Inflammatory macrophage treated with lipopolysaccharide for 1 hour (primary cell): Measurements from ENCODE around the gene BAG1.

Experiments
- DNase-seq, 2 donors: peaks; one replicate each; pipeline ENCODE4 v3.0.0-alpha.2; 2020 to 2022

The BAG1 gene

DNA sequence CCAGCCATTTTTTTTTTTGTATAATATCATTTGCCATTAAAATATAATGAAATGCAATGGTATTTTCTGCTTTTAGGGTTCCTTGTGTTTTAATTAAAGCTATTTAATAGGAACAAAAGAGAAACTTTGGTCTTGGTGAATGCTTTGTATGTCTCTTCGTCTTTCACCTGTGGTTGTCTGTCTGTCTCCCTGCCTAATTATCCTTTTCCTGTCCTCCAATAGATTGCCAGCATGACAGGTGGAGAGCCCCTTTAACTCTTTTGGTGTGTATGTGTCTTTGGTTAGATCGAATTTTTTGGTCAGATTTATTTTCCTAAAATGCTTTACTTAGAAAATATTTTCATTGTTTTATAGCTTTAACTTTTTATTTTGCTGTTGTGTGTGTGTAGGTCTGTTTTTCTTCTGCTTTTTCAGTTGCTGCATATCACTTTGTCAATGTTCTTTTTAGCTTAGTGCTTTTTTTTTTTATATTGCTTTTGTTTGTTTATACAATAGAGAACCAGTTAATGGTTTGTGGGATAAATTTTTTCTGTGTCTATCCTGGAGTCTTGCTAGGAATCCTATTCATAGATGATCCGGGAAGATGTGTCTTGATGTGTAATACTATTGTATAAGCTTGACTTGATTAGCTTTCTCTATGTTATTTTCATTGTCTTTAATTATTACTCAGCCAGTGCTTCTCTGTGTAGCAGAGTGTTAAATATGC is 8.9 kb upstream of the BAG1 start:
- DNase-seq, result no peak

DNA sequence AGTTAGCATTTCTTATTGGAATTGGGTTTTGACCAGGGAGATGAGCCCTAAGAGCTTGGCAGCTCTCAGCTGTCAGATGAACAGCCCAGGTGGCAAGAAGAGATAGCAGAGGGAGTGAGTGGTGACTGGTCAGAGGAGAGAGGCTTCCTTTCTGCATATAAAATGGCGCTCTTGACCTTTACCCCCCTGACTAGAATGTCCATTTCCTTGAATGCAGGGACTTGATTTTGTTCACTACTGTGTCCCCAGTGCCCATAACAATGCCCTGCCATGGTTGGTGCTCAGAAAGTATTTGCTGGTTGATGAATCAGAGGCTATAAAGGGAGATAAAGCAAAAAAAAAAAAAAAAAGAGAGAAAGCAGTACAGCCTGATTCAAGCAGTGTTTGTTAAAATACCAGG is 7.6 kb upstream of the BAG1 start:
- DNase-seq, result no peak

DNA sequence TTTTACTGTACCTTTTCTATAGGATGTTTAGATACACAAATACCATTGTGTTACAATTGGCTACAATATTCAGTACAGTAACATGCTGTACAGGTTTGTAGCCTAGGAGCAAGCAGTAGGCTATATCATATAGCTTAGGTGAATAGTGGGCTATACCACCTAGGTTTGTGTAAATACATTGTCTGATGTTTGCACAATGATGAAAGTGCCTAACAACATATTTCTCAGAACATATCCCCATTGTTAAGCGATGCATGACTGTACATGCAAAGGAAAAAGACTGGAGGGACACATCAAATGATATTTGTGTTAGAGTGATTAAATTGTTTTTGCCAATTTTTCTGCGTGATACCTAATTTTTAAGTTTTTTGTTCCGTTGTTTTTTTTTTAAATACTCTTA is 5.6 kb upstream of the BAG1 start:
- DNase-seq, result no peak

DNA sequence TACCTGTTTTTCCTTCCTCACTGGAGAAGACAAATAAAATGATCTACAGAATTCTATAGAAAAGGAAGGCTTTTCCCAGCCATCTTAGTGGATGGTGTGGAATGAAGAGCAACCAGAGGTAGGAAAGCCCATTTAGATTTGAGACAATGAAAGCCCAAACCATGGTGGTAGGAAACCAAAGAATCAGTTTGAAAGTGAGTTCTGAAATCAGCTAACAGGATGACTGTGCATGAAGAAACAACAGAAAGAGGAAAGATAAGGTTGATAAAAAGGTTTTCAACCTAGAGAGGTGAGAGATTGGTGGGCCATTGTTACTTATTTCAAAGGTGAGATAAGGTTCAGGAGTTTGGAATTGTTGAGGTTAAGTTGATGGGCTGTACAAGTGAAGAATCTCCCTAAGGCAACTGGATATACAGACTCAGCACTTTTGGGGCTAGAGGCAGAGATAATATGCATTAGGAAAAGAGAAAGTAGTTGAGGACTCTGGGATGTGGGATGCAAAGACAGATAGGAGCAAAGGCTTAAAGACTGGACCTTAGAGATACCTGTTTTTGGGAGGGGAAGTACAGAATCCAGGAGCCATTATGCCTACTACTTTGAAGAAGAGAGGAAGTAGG is 2.8 kb upstream of the BAG1 start:
- DNase-seq, result no peak

DNA sequence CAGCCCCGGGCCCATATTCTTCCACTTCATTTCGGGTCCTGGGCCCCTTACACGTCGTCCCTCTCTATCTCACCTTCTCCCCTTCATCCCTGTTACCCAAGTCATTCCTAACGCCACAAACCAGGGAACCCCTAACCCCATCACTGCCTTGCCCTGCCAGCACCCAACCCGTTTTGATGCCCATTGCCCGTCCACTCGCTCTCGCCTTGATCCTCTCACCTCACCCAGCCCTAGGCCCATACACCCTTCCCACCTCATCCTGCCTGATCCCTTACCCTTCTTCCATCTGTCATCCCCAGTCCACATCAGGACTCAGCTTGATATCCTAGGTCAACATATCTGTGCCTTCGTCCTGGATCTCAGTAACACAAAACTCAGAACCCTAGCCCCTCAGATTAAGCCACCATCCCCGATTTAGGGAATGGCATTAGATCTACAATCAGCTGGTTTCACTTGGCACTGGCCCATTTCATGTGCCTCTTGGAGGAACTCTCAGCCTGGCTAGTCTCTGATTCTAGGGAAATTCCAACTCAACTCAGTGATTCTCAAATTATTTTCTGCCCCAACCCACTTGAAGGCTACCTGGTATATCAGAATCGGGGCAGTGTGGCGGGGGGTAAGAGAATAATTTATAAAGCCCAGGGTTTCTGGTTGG is 830 bp upstream of the BAG1 start:
- peak; percentile 48 to 52 for DNase-seq

DNA sequence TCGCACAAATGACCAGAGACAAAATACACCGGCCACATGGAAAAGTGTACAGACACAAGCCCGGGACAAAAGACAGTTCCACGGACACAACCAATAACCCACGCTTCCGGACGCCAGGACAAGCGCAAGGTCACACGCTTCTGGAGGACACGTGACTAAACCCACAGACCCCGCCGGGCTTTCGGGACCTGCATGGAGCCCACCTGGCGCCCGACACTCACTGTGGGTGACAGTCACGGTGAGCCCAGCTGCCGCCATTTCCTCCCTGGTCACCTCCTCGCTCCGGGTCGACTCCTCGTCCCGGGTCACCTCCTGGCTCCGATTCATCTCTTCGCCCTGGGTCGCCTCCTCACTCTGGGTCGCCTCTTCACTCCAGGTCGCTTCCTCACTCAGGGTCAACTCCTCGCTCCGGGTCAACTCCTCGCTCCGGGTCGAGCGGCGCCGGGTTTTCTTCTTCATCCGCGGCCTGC is 470 bp downstream of the BAG1 start:
- DNase-seq, result peak; percentile 23 to 27

DNA sequence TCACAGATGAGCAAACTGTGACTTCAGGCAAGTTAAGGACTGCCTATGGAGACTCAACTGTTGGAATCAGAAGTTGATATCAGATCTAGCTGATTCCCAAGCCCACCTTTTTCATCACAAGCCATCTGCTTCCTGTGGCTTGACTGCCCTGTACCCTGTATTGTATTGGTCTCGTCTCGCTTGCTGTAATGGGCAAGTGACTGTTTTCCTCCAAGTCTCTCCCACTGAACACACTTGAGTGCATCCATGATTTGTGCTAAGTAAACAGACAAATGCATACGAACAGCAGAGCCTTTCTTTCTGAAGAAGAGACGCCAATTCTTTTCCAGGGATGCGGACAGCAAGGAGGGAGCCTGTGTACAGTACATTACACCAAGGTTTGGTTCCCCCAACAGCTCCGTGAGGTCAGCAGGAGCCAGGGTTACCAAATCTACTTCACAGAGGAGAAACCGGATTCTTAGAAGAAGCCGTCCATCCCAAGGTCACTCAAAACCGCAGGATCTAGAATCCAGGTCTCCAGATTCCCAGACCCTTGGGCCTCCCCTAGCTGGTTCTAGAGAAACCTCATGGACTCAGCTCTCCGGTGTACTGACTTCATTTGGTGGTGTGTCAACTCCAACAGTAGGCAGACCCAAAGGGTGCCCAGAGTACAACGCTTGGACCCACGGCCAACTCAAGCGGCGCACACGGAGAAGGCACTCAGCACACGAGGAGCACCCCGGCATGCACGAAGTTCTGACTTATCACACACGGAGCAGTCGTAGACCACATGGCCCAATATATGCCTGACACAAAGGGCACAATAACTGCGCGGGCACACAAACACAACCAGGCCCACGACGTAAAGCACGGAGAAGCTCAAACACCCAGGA is 1.1 kb downstream of the BAG1 start:
- peak; percentile 22 to 40 for DNase-seq

DNA sequence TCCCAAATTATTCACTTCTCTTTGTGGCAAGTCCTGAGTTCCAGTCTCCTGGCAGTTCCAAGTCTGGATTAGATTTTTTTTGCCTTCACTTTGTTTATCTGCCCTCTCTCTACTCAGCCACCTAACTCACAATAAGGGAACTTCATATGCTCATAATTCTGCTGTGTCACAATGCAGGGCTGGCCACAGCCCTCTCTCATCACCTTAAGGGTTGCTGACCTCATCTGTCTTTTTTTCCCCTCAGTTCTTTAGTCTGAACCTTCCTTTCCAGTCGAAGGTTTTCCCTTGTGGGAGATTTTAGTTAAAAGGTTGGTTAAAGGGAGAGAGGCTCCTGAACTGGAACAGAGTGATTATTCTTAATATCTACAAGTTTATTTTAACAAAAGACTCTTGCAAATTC is 4.1 kb downstream of the BAG1 start:
- DNase-seq, result no peak

DNA sequence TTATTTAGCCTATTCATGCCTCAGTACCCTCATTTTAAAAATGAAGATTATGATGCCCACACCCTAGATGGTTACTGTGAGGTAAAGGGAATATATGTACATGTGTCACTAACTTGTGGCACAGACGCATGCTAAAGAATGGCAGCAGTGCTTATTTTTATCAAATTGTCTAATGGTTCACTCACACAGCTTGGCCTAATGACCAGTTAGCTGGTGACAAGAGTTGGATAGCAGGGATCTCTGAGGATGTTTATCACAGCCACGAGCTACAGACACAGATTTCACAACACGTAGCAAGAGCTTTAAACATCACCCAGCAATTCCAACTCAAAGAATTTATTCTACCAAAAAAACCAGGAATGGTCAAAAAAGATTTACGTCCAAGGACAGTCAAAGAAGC is 7.2 kb downstream of the BAG1 start:
- no peak for DNase-seq

DNA sequence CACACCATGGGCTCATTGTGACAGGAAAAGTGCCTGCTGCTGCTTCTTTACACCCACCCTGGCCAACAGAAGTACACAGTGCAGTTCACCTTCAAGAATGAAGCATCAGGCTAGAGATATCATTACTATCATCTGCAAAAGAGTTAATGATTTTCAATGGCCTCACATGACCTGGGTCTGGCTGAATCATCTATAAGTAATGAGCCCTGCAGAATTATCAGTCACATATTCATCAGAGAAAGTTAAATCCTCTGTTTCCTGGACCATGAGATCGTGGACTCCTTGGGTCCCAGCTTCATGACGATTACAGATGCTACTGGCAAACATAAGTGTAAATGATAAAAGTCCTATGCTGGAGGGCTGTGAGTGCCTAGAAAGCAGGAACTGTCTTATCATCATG is 8.3 kb downstream of the BAG1 start:
- DNase-seq, result no peak

DNA sequence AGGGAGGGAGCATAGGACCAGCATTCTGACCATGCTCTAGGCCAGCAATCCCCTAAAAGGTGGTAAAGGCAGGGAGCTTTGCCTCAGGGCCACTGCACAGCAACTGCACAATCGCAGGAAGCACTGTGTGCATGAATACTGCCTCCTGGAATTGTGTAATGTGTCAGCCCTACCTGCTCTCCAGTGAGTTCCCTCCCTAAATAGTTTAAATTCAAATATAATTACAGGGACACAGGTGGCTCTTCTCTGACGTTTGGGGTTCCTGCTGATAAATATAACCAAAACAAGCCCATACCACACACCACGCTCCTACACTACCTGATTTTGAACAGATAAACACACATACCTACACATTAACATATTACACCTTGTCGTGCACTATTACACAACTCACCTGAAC is 9.0 kb downstream of the BAG1 start:
- DNase-seq, result no peak

DNA sequence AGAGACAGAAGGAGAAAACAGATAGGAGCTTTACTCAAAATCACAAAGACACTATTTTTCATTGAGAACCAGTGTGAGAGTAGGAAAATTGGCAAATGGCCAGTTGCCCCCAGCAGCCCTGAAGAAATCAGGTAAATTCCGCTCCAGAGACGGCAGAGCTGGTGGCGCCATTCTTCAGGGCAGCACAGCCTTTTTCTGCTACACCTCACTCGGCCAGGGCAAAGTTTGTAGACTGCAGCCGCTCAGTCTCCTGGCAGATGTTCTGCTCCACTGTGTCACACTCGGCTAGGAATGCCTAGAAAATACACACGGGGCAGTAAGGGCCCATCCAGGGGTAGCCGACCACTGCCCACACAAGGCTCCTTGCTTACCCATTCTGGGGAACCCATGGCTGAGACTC is 9.5 kb downstream of the BAG1 start:
- DNase-seq, result no peak

DNA sequence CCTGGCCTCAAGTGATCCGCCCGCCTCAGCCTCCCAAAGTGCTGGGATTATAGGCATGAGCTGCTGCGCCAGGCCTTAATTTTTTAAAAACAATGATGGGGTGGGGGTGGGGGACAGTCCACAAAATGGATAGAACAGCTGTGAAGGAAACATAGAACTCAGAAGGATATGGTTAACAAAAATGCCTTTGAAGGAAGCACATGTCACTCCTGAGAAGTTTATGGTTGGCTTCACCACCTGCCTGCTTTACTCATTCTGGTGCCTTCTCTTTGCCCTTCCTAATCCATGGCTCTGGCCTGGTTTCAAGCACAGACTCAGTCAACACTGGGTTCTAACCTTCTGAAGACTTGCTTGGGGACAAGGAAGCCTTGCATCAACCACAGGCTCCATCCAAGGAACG is 10.3 kb downstream of the BAG1 start:
- DNase-seq, result no peak

DNA sequence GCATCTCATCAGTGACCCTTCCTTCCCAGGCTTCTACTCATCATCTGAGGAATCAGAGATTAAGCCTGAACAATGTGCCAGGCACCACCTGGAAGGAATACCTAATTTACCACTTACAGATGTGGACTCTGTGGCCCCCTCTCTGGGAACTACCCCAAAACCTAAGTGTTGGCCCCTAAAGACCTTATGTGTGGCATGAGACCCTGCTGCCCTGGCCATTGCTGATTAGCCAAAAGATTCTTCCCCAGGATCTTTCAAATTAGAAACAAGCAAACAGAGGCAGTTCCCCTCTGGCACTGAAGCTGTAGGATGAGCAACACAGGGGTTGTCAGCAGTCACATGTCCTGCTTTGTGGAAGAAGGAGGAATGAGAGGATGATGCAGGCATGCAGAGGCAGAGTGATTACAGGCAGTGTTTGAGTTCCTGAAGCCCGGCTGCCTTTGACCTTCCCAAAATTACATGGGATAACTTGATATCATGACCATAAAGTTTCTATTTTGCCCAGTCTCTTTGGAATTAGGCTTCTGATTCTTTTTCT is 14.0 kb downstream of the BAG1 start:
- DNase-seq, result peak; percentile 51 to 81

DNA sequence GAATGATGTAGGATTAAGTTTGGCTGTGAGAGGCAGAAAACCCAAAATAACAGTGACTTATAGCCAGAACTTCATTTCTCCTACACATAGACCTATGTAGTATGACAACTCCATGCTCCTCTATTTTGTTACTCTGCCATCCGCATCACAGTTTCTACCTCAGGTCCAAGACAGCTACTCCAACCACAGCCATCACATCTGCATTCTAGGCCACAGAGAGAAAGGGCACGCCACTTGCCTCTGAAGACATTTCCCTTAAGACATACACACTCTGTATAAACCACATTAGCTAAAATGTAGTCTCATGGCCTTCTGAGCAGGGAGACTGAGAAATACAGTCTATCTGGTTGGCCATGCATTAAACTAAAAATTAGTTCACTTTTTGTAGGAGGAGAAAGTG is 14.5 kb downstream of the BAG1 start:
- DNase-seq, result no peak

DNA sequence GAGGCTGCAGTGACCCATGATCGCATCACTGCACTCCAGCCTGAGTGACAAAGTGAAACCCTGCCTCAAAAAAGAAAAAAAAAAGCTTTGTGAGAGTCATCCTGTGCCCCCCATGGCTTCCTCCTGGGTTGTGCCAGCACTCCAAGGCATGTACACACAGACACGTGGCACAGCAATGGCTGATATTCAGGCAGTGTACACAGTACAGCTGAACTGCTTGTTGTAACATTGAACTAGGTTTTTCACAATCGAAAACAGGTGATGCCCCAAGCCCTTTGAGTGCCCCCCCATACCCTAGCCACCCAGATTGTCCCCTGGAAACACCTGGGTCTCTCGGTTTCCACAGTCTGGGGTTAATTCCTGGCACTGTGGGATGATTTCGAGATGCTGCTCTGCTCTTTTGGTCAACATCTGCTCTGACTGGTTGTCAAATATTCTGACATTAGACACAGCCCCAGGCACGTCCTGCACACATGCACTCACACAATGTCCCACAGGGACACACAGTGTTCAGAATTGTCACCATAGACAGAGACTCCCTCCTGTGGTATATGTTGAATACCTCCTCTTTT is 15.3 kb downstream of the BAG1 start:
- DNase-seq, result no peak

DNA sequence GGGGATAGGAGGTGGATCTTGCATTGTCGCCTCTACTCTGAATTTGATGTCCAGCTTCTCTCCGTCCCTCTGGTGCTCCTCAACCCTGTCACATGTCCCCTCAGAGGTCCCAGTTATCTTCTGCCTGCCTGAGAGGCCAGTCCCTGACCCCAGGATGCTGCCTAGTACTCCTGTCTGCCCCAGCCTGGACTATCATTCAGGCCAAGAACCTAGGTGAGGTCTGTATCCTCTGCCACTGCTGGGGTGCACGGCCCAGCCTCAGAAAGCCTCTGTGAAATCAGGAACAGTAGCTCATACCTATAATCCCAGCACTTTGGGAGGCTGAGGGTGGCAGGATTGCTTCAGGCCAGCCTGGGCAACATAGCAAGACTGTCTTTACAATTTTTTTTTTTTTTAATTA is 15.9 kb downstream of the BAG1 start:
- no peak for DNase-seq

DNA sequence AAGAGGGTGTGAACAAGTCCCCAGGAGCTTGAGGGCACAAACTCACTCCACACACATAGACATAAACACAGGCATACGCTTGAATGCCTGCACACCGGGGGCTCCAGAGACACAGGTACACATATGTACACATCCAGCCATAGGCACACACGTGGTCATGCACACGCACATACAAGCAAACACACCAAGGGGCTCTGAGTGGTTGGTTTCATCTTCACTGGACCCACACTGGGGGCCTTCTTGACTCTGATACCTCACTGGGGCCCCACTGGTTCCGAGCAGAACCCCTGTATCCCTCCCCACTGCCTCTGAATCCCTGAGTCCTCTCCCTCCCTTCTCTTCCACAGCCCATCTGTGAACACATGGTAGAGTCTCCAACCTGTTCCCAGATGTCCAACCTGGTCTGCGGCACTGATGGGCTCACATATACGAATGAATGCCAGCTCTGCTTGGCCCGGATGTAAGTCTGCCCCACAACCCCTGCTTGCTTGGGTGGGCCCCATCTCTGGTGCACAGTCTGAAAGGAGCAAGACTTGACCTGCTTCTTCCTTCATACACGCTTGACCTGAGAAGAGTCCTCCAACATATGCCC is 18.1 kb downstream of the BAG1 start:
- DNase-seq, result no peak

DNA sequence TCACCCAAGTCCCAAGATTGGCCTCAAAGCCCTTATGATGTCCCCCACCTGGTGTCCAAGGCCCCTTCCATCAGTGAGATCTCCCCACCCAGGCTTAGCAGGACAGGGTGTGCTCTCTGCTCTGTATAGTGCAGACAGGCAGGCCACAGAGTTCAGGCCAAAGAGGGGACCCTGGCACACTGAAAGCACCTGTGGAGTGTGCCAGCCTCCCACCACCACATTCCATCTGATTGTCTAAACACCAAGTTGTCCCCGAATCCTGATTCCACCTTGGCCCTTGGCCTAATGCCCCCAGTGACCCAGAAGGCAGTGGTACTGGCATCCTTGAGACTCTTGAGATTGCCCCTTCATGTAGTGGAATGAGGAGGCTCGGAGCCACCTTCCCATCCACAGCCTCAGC is 19.2 kb downstream of the BAG1 start:
- DNase-seq, result no peak

DNA sequence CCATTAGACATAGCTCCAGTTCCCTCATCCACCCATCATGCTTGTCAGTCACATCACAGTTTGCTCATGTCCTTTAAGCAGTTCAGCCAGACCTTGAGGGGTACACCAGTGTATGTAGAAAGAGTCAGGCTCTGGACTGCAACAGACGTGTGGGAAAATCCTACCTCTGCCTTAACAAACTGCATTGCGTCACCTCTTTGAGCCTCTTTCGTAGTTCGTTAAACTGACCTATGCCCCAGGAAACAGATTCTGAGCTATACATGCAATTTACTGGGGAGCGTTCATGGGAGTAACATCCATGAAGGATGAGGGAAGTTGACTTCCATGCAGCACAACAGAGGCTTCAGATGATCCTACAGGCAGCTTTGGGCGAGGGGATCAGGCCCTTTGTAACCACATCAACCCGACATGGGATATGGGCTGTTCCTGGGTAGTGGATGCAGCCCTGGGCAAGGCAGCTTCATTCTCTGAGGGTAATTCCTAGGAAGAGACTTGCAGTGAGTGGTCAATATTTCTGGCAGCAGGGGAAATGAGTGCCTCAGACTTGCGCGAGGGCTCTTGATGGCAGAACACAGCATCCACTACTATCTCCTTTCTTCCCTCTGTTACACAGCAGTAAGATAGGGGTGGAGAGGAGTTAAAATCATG is 20.2 kb downstream of the BAG1 start:
- peak; percentile 7 to 32 for DNase-seq

DNA sequence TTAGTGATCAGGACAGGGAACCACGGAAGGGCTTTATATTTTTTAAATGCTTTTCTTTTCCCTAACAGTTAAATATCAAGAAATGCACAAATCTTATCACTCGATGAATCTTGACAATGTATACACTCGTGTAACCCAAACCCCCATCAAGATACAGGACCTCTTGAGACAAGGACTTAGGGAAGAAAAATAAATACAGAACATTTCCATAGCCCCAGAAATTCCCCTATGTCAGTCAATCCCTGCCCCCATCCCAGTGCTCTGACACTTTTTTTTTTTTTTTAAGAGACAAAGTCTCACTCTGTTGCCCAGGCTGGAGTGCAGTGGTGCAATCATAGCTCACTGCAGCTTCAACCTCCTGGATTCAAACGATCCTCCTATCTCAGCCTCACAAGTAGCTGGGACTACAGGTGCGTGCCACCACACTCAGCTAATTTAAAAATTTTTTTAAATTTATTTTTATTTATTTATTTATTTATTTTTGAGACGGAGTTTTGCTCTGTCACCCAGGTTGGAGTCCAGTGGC is 21.8 kb downstream of the BAG1 start:
- DNase-seq, result no peak

DNA sequence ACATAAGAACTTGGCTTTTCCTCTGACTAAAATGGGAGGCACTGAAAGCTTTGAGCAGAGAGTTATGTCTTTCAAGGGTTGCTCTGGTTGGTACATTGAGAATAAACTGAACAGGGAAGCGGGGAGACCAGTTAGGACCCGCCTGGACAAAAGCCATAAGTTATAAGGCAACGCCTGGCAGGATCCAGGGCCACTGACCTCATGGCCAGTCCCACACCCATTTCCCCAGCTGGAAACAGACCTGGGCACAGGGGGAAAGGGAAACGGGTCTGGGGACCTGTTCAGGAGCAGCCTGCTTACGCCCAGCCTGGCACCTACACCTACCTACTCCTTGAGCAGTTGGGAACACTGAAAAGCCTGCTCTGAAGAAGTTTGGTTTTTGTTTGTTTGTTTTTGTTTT is 23.2 kb downstream of the BAG1 start:
- no peak for DNase-seq
